Uterus (tissue), 2 donors: ENCODE measurements around the gene PRKN.

ENCODE experiments used
- CTCF ChIP-seq, 4 experiments: fragments of 200-600 bp in 2 of 4; fragments of 450-650 bp in 2 of 4; sonication (generic) in 2 of 4; IDR thresholded peaks; one replicate each; pipeline ENCODE4 v1.5.1; 2016 to 2019; ENCODE audit warnings: antibody characterized with exemption in 4 of 4, mild to moderate bottlenecking in 2 of 4, moderate library complexity in 1 of 4
- POLR2A ChIP-seq, 2 donors: fragments of 450-650 bp; IDR thresholded peaks; one replicate each; pipeline ENCODE4 v1.6.1; 2016; ENCODE audit warnings: antibody characterized with exemption in 2 of 2, mild to moderate bottlenecking in 1 of 2, moderate library complexity in 1 of 2

GRCh38 chr6:161889324-161889723 lies 838.2 kb downstream of the PRKN start:
- TF ChIP-seq CTCF (IDR thresholded peaks at IDR 0.05) (no peak), POLR2A (IDR thresholded peaks at IDR 0.05) (no peak)
